IPS-15b (cell line): ENCODE results near the gene PRSS56.

ENCODE experiments used
- H3K27me3 ChIP-seq: one replicate; pipeline ENCODE4 v1.6.1; 2013; ENCODE audit warnings: low read length; ENCODE audit not compliant: control insufficient read depth, insufficient read depth
- H3K36me3 ChIP-seq: one replicate; pipeline ENCODE4 v1.6.1; 2013; ENCODE audit warnings: low read length; ENCODE audit not compliant: control insufficient read depth, insufficient read depth
- H3K4me1 ChIP-seq: one replicate; pipeline ENCODE4 v1.6.1; 2013; ENCODE audit warnings: mild to moderate bottlenecking, low read length; ENCODE audit not compliant: control insufficient read depth, insufficient read depth
- H3K4me3 ChIP-seq: one replicate; pipeline ENCODE4 v1.5.1; 2013; ENCODE audit warnings: low read depth, low read length
- H3K9ac ChIP-seq: one replicate; pipeline ENCODE4 v1.6.1; 2013; ENCODE audit warnings: low read depth, mild to moderate bottlenecking, low read length
- H3K9me3 ChIP-seq: one replicate; pipeline ENCODE4 v1.6.1; 2013; ENCODE audit warnings: mild to moderate bottlenecking, low read length; ENCODE audit not compliant: control insufficient read depth, insufficient read depth

PRSS56 gene

GRCh38 chr2:232497348-232497747 is 22.8 kb upstream of the PRSS56 start:
- H3K27me3 ChIP-seq, result peaks cover 4% of the 10 kb centered on the region
- H3K4me1 ChIP-seq, result peaks cover 2% of the 10 kb centered on the region
- no peak overlapping the region for H3K9ac ChIP-seq
- no peak overlapping the region for H3K4me3 ChIP-seq
- H3K9me3 ChIP-seq, result no peaks in the 10 kb centered on the region
- H3K36me3 ChIP-seq, result no peaks in the 10 kb centered on the region

- H3K9me3 ChIP-seq, result no peaks in the 10 kb centered on the region
- peaks cover 5% of the 10 kb centered on the region for H3K27me3 ChIP-seq
- H3K4me1 ChIP-seq, result peaks cover 2% of the 10 kb centered on the region
- no peak overlapping the region for H3K4me3 ChIP-seq
- H3K9ac ChIP-seq, result no peak overlapping the region
- no peaks in the 10 kb centered on the region for H3K36me3 ChIP-seq
These were observed 21.7 kb upstream of the PRSS56 start for GRCh38 chr2:232498452-232498851.

GRCh38 chr2:232501331-232501771 is 18.8 kb upstream of the PRSS56 start:
- Histone ChIP-seq H3K27me3 (peaks cover 27% of the 10 kb centered on the region), H3K4me1 (peaks cover 2% of the 10 kb centered on the region), H3K9me3 (no peaks in the 10 kb centered on the region), H3K36me3 (no peaks in the 10 kb centered on the region), H3K9ac (no peak overlapping the region), H3K4me3 (no peak overlapping the region)

- no peaks in the 10 kb centered on the region for H3K36me3 ChIP-seq
- H3K4me1 ChIP-seq, result peaks cover 2% of the 10 kb centered on the region
- peak overlapping the region; percentile 58 for H3K4me3 ChIP-seq
- H3K9me3 ChIP-seq, result no peaks in the 10 kb centered on the region
- H3K27me3 ChIP-seq, result peaks cover 30% of the 10 kb centered on the region
- H3K9ac ChIP-seq, result no peak overlapping the region
These were observed 18.3 kb upstream of the PRSS56 start for GRCh38 chr2:232501794-232502390.

GRCh38 chr2:232502511-232502910 is 17.7 kb upstream of the PRSS56 start:
- H3K4me3 ChIP-seq, result peak overlapping the region; percentile 58
- H3K4me1 ChIP-seq, result peaks cover 2% of the 10 kb centered on the region
- no peaks in the 10 kb centered on the region for H3K36me3 ChIP-seq
- no peaks in the 10 kb centered on the region for H3K9me3 ChIP-seq
- H3K9ac ChIP-seq, result no peak overlapping the region
- H3K27me3 ChIP-seq, result peaks cover 32% of the 10 kb centered on the region

GRCh38 chr2:232502911-232503808 is 17.0 kb upstream of the PRSS56 start:
- H3K36me3 ChIP-seq, result no peaks in the 10 kb centered on the region
- no peaks in the 10 kb centered on the region for H3K9me3 ChIP-seq
- H3K9ac ChIP-seq, result no peak overlapping the region
- peak overlapping the region; percentile 58 for H3K4me3 ChIP-seq
- H3K27me3 ChIP-seq, result peaks cover 32% of the 10 kb centered on the region
- peaks cover 2% of the 10 kb centered on the region for H3K4me1 ChIP-seq

GRCh38 chr2:232503809-232504323 is 16.3 kb upstream of the PRSS56 start:
- Histone ChIP-seq H3K36me3 (no peaks in the 10 kb centered on the region), H3K9ac (no peak overlapping the region), H3K4me1 (peaks cover 2% of the 10 kb centered on the region), H3K9me3 (no peaks in the 10 kb centered on the region), H3K27me3 (peaks cover 32% of the 10 kb centered on the region), H3K4me3 (peak overlapping the region; percentile 58)

GRCh38 chr2:232504438-232504837 is 15.8 kb upstream of the PRSS56 start:
- Histone ChIP-seq H3K36me3 (no peaks in the 10 kb centered on the region), H3K4me1 (peaks cover 2% of the 10 kb centered on the region), H3K9me3 (no peaks in the 10 kb centered on the region), H3K9ac (no peak overlapping the region), H3K27me3 (peaks cover 32% of the 10 kb centered on the region), H3K4me3 (no peak overlapping the region)

- Histone ChIP-seq H3K4me1 (peaks cover 2% of the 10 kb centered on the region), H3K9me3 (no peaks in the 10 kb centered on the region), H3K36me3 (no peaks in the 10 kb centered on the region), H3K4me3 (no peak overlapping the region), H3K9ac (no peak overlapping the region), H3K27me3 (peaks cover 30% of the 10 kb centered on the region)
These were observed 14.3 kb upstream of the PRSS56 start for GRCh38 chr2:232505856-232506255.

GRCh38 chr2:232506709-232507108 is 13.5 kb upstream of the PRSS56 start:
- no peaks in the 10 kb centered on the region for H3K9me3 ChIP-seq

GRCh38 chr2:232508251-232508650 is 11.9 kb upstream of the PRSS56 start:
- peaks cover 28% of the 10 kb centered on the region for H3K27me3 ChIP-seq
- no peaks in the 10 kb centered on the region for H3K36me3 ChIP-seq
- no peak overlapping the region for H3K4me3 ChIP-seq
- H3K9me3 ChIP-seq, result no peaks in the 10 kb centered on the region
- H3K4me1 ChIP-seq, result no peaks in the 10 kb centered on the region
- no peak overlapping the region for H3K9ac ChIP-seq

More at GRCh38 chr2:232506709-232507108, 13.5 kb upstream of the PRSS56 start:
- Histone ChIP-seq H3K4me3 (no peak overlapping the region), H3K9ac (no peak overlapping the region), H3K36me3 (no peaks in the 10 kb centered on the region), H3K4me1 (no peaks in the 10 kb centered on the region), H3K27me3 (peaks cover 28% of the 10 kb centered on the region)
